GM18517 (cell line): ENCODE data around the gene RHOT2.

ENCODE experiments used
- ATAC-seq: cut with Tn5 transposase; IDR thresholded peaks from one replicate; pipeline ENCODE4 v1.9.1; 2021; ENCODE audit warnings: mild to moderate bottlenecking, moderate library complexity; ENCODE audit not compliant: unreplicated experiment

Gene RHOT2

DNA sequence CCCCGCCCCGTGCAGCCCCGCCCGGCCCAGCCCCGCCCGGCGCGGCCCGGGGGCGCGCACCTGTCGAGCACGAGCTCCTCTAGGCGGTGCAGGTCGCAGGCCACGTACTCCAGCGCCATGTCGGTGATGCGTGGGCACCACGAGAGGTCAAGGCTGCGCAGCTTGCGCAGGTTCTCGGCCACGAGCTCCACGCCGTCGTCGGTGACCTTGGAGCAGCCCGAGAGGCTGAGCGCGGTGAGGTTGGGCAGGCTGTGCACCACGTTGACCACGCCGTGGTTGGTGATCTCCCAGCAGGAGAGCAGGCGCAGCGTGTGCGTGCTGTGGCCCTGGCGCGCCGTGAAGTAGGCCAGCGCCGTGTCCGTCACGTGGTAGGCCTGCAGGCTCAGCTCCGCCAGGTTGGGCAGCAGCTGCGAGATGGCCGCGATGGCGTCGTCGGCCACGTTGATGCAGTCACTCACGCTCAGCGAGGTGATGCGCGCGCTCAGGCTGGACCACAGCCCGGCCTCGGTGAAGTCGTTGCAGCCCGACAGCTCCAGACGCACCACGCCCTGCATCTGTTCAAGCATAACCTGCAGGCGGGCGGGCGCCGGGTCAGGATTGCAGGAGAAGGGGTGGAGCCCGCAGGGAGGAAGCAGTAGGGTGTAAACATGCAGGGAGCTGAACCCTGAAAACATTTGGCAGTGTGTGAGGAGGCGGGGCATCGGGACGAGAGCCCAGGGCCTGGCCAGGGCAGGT, 27.6 kb downstream of the RHOT2 start:
- no peak for ATAC-seq

DNA sequence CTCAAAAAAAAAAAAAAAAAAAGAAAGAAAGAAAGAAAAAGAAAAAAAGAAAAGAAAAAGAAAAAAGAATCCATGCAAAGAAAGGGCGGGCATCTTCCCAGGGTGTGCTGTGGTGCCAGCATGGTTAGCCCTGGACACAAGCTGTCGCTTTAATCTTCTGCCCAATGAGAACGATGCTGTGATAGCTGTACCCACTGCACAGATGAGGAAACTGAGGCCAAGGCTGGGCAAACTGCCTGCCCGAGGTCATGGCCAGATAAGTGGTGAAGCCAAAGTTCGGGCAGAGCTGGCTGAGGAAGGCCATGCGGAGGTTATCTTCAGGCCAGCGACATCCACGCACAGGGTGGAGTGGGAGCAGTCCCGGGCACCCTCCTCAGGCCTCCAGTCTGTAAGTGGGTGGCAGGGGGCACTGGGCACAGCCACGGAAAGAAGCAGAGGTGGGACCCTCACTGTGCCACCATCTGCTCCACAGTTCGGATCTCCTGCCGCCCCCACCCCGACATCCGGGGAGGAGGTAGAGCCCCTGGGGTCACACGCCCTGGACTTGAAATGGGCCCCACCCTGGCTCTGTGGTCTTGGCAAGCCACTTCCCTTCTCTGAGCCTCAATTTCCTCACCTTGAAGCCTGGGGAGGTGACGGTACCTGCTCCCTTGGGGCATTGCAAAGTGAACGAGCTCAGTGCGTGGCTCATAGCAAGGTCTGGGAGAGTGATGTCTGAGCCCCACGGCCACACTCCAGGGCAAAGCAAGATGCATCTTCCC, 31.2 kb downstream of the RHOT2 start:
- ATAC-seq: no peak

DNA sequence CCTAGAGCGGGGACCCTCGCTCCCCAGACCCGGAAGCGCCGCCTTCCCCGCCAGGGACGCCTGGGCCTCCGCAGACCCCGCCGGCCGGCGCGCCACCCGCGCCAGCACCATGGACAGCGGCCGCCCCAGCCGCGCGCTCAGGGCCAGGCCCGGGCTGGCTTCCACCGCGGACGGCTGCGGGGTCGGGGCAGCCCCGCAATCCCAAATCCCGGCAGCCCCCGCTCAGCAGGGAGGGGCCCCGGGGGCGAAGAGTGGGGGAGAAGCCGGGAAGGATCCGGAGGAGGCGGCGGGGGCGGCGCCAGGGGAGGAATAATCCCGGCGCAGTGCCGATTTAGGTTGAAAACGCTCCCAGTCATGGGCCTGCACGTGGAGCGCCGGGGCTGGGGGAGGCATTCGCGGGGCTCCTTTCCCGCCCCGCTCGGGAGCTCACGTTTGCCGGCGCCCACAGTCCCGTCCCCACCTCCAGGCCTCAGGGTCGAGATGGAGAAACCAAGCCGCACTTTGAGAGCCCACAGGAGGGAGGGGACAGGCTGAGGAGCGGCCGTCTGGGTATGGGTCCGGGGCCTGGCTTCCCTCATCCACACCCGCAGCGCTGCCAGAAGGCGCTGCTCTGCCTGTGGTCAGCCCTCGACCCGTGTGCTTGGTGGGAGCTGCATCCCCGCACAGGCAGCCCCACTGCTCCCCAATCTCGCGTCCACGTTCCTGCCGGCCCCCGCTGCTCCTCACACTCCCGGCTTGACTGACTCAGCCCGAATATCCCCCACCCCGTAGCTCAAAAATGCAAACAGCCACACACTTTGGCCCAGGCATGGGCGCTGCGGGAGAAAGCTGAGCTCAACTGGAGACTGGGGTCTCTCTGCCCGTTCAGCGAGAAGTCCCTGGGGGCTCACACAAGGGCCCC, 33.0 kb downstream of the RHOT2 start:
- no peak for ATAC-seq

DNA sequence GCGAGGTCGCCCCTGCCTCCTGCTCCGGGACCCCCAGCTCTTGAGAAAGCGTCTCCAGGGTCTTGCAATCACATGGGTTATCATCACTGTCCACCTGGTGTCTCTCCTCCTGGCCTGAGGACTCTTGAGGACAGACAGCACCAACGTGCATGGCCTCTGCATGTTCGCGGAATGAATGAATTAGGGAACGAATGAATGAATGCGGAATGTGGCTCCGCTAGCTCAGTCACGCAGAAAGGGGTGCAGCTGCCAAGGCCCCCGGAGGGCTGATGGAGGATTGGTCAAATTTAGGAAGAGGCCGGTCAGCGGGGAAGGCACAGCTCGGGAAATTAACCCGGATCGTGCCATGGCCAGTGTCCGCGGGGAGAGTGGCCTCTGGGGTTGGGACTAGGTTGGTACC, 34.4 kb downstream of the RHOT2 start:
- ATAC-seq: no peak

DNA sequence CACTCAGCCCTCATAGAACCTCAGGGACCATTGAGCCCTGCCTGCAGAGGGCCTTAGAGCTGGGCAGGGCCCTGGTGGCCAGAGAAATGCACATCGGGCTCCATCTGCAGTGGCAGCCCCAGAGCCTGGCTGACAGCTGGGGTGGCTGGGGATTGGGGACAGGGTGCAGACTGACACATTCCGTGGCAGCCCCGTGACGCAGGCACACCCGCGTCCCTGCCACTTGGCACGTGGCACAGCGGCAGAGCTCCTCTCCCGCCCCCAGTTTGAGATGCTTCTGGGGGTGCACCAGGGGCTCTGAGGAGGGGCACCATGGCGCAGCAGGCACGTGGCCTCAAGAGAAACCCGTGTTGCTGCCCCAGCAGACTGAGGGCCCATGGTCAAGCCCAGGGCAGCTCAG, 35.5 kb downstream of the RHOT2 start:
- no peak for ATAC-seq

DNA sequence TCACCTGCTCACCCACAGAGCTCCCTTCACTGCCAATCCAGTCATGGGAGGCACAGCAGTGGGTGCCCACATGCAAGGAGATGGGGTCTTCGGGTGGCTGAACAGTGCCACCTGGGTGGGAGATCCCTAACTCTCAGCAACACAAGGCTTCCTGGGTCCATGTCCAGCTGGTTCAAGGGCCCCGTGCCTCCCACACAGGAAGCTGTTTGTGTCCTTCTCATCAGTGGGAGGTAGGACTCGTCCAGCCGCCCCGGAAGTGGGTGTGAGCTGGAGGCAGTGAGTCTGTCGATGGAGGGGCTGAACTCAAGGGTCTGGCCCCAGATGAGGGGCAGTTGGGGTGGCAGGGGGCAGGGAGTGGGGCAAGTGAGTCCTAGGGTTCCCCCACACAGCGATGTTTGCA, 36.1 kb downstream of the RHOT2 start:
- no peak for ATAC-seq

DNA sequence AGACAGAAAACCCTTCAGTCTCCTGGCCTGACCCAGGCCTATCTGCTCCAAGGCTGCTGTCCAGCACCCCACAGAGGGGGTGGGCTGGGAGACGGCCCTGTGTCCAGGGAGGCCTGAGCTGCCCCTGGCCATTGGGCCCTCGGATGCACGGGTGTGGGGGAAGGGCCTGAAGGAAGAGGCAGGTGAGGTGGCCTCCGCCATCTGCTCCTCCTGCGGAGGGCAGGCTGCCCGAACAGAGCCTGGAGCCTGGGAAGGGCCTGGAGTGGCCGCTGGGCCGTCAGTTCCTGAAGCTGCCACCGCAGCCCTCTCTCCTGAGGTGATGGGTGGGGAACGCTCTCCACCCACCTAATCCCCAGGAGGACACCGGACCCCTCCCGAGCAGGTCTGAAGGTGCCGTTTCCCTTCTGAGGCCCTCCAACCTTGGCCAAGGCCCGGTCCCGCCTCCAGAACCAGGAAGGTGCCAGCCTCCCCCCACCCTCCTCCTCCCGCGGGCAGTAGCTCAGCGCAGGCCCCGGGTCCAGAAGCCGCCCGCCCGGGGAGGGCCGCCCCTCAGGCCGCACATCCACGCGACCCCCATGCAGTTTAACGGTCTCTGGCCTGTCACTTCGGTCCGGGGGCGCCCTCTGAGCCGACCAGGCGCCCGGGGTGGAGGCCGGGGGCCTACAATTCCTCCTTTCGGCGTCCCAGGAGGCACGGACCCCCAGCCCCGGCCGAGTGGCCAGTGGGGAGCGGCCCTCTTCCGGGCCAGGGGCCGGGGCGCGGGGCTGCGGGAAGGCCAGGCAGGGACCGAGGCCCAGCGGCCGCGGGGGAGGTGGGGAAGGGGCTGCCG, 36.8 kb downstream of the RHOT2 start:
- ATAC-seq: no peak

DNA sequence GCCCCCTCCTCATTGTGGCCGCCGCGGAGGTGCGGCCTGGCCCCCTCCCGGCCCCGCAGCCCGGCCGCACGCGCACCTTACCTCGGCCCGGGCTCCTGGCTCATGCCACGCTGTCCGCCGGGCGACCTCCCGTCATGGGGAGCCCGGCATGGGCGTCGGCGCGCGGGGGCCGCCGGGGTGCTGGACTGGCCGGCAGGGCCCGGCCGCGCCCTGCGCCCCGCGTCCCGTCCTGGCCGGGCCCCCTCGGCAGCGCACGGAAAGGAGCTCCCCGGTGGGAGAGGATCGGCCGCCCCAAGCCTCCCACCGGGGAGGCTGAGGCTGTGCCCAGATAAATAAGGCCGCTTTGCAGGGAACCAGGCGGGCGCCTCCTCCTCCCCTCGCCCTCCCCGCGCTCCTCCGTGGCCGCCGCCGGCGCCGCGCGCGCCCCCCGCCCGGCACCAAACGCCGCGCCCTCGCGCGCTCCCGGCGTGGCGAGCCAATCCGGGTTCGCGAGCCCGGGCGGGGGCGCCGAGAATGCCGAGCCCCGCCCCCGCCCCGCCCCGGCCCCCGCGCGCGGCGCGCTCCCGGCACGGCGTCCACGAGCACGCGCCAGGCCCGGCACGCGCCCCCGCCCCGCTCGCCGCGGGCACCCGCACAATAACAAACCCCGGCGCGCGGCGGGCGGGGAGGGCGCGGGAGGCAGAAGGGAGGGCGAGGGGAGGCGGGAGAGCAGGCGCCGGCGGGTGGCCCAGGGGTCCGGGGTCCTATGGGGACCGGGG, 37.7 kb downstream of the RHOT2 start, which contains the start of gene FBXL16:
FBXL16 (minus strand) TSS at position 371 of the 758 bp plus-strand sequence. CDS start 8,396 bp downstream, outside the sequence.
- no peak for ATAC-seq

DNA sequence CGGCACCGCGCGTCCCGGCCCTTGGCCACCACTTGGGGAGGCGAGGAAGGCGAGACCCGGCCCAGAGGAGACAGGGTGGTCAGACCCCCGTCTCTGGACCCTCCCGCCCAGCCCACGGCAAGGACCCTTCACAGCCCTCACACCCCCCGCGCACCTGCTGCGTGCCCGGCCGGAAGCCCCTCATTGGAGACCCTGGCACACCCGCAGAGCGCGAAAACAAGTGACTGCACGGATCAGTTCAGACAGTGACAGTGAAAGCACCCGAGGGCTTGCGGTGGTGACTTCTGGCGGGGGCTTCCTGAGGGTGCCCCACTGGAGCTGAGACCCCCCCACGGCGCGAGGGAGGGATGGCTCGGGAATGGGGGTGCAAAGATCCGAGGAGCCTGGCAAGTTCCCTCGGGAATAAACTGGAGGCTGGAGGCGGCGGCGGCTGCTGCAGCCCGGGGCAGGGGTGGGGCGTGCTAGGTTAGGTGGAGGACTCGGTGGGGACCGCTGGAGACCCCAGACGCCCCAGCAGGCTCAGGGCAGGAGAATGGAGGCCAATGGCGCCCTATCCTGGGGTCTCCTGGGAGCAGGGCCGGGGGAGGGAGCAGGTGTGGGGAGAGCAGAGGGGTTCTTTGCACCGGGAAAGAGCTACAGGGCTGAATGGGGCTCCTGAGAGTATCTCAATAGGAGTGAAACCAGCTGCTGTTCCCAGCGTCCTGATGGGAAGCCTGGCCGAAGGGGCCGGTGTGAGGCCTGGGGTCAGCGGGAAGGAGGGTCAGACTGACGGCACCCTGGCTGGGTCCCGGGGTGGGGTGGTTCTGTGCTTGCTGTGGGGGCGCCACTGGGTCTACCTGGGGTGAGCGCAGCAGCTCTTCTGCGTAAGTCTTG, 38.5 kb downstream of the RHOT2 start:
- ATAC-seq: no peak

DNA sequence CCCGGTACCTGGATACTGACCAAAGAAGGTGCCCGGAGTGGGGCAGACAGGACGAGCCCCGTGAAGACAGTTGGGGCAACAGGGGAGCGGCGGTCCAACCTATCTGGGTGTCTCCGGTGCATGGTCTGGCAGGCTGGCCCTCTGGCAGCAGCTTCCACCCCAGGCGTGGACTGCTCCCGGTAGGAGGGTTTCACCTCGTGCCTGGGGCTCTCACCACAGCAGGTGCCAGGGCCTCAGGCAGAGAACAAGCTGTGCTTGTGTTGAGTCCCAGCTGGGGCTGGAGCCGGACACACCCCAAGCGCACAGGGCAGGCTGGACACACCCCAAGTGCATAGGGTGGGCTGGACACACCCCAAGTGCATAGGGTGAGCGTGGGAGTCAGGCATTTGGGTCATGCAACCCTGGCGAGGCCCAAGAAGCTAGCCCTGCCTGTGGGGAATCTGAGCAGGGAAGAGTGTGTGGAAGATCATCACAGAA, 39.2 kb downstream of the RHOT2 start:
- no peak for ATAC-seq

DNA sequence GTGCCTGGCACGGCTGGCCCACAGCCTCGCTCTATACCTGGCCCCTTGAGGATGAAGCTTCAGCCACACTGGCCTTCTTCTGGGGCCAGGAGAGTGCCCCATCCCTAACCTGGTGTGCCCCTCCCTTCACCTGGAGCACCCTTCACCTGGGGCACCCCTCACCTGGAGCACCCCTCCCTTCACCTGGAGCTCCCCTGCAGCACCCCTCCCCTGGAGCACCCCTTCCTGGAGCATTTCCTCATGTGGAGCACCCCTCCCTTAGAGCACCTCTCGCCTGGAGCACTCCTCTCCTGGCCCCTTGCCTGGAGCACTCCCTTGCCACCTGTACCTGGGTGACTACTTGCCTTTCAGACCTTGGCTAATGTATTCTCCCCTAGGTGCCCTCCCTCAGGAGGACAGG, 40.1 kb downstream of the RHOT2 start:
- ATAC-seq: no peak

DNA sequence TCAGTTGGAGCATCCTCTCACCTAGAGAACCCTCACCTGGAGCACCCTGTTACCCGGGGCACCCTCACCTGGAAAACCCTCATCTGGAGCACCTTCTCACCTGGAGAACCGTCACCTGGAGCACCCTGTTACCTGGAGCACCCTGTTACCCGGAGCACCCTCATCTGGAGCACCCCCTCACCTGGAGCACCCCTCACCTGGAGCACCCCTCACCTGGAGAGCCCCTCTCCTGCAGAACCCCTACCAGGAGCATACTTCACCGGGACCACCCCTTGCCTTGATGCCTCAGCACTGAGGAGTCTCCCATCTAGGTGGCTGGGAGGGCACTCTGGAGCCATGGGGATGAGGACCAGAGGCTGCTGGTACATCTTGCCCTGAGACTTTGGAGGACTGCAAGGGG, 41.0 kb downstream of the RHOT2 start:
- ATAC-seq: no peak

DNA sequence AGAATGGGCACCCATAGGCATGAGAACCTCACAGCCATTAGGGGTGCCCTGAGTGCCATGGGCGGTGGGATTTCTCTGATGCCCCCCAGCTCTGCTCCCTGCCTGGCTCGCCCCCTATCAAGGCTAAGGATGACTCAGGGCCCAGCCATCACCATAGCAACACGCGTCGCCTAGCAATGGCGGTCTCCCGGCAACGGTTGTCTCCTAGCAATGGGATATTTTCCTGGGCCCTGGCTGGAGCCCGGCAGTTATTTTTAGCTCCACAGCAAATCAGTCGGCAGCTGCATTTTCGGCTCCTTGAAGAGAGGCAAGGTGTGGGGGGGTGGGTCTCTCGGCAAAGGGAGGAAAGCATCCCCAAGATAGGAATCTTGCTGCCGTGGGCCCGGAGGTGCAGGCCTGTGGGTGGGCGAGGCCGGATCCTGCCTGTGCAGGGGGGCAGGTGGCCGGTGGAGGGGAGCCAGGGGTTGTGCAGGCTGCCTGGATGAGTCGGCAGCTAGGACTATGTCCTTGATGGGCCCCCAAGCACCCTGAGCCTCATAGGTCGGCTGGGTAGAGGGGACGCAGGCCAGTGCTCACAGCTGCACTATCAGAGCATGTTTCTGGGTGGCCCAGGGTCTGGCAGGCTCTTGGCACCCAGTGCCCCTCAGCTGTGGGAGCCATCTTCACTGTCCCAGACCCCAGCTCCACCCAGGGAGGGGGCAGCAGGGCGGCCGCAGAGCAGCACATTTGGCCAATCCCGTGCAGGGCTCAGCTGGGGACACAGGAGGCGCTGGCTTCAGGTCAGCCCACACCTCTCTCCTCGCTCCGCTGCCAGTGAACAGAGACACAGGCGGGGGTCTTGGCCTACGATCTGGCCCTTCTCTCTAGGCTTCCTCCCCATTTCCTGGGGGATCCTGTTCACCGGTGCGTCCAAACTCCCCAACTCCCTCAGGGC, 41.9 kb downstream of the RHOT2 start:
- ATAC-seq: no peak

DNA sequence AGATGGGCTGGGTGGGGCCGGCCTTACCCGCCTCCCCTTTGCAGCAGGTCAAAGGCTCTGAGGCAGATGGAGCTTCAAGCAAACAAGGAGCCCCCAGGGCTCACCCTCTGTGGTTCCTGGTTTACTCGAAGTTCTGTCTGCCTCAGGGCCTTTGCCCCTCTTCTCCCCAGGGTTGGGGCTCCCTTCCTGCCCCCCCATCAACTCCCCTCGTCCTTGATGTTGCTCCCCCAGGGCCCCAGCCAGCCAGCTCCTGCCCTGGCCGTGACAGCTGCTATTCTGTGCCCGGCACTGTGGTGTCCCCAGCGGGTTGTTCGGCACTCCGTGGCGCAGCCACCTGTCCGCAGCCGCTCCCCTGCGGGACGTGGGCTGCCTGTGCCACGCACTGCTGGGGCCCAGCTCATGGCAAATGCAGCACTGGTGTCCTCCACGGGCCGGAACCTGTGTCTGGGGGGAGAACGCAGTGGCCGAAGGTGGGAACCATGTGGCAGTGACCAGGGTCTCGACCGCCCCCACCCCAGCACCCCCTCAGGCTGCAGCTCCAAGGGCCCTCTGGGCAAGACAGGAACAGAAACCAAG, 42.7 kb downstream of the RHOT2 start:
- no peak for ATAC-seq

DNA sequence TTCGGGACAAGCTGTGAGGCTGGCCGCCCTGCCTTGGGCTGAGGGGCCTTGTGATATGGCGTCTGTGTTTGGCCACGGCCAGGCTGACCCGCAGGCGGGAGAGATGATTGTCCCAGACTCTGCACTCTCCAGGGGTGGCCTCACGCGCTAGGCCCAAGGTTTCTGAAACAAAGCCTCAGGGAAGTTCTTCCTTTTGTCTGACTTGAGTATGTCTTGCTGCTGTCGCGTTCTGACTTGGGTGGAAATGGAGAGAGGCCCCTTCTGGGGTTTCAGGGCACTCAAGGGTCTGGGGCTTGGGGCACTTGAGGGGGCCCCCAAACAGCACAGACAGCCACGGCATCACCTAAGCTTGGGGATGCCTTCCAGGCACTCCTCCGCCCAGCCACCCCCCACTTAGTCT, 43.2 kb downstream of the RHOT2 start:
- no peak for ATAC-seq

DNA sequence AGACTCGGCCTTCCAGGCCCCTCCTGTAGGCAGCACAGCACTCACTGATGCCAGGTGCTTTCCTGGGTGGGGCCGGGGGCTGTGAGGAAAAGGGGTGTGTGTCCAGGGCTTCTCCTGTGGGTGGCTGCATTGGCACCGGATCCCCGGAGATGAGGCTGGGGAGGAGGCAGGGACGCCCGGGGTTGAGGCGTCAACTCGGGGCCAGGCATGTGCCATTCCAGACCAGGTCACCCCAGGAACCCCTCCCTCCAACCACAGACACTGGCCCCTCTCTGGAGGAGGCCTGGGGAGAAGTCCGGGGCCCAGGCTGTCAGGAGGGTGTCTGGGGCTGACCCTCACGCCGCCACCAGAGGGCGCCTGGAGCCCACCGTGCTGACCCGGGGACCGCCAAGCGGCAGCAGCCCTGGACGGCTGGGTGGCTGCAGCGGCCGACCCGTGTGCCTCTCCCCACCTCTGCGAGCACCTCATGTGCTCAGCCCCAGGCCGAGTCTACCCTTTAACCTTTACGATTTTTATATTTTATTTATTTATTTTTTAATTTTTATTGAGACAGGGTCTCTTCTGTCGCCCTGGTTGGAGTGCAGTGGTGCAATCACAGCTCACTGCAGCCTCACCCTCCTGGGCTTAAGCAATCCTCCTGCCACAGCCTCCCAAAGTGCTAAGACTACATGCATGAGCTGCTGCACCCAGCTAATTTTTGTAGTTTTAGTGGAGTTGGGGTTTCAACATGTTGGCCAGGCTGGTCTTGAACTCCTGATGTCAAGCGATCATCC, 43.8 kb downstream of the RHOT2 start:
- no peak for ATAC-seq
